H1 (cell line): ENCODE measurements around the gene COMMD2. TPM values are rescaled to one million over a fixed set of nuclear protein-coding genes. Genes with fewer than 3 reads are reported as not detected.

Source experiments
- CTCF ChIA-PET: fragments of 300-600 bp; sonication (Branson Sonifier 250); formaldehyde crosslinking; loops from one replicate; lab custom pipeline; 2021; ENCODE audit not compliant: partially characterized antibody; lab: Charles Lee
- POLR2A ChIA-PET: fragments of 300-600 bp; sonication (Branson Sonifier 250); formaldehyde crosslinking; loops from one replicate; lab custom pipeline; 2021; ENCODE audit warnings: inconsistent platforms; ENCODE audit not compliant: partially characterized antibody; lab: Charles Lee
- DNase-seq, 2 experiments: peaks; one replicate each; pipeline versions ENCODE4 v3.0.0 to v3.0.0-alpha.2; 2010 to 2022; ENCODE audit warnings: low spot score in 2 of 2, low read depth in 1 of 2, mixed read lengths in 1 of 2
- FAIRE-seq: peaks from 2 replicates; lab custom pipeline; 2011; peaks lifted over from hg19 to GRCh38; lab: Jason Lieb, UNC
- H2AFZ ChIP-seq: 2 replicates; pipeline ENCODE4 v1.8.1; 2012; ENCODE audit warnings: low read length, inconsistent platforms
- H2AK5ac ChIP-seq: 2 replicates; pipeline ENCODE4 v1.6.1; 2013; ENCODE audit warnings: low read depth, low read length
- H2BK120ac ChIP-seq: replicated peaks from 2 replicates; pipeline ENCODE3; 2013; ENCODE audit warnings: low read depth, low read length, inconsistent platforms
- H2BK12ac ChIP-seq: 2 replicates; pipeline ENCODE4 v1.6.1; 2013; ENCODE audit warnings: low read depth, low read length
- H2BK15ac ChIP-seq: 2 replicates; pipeline ENCODE4 v1.6.1; 2013; ENCODE audit warnings: low read length
- H2BK20ac ChIP-seq: 2 replicates; pipeline ENCODE4 v1.6.1; 2013; ENCODE audit warnings: low read length
- H2BK5ac ChIP-seq: 2 replicates; pipeline ENCODE4 v1.6.1; 2013; ENCODE audit warnings: low read depth, low read length
- H3K14ac ChIP-seq: 2 replicates; pipeline ENCODE4 v1.6.1; 2013; ENCODE audit warnings: inconsistent platforms; ENCODE audit not compliant: insufficient read length
- H3K18ac ChIP-seq: 2 replicates; pipeline ENCODE4 v1.6.1; 2013; ENCODE audit warnings: low read length; ENCODE audit errors: extremely low read depth
- H3K23ac ChIP-seq: 2 replicates; pipeline ENCODE4 v1.6.1; 2013; ENCODE audit warnings: inconsistent platforms; ENCODE audit not compliant: insufficient read length
- H3K23me2 ChIP-seq: 2 replicates; pipeline ENCODE4 v1.6.1; 2013; ENCODE audit warnings: low read depth, low read length
- H3K27ac ChIP-seq: 2 replicates; pipeline ENCODE4 v1.6.1; 2011; ENCODE audit warnings: low read depth, low read length, inconsistent platforms
- H3K27me3 ChIP-seq, 4 experiments: replicated peaks in 1 of 4; 1 replicate in 1 of 4; 2 replicates in 3 of 4; pipeline versions ENCODE4 v1.6.1 to v1.8.1; 2011 to 2013; ENCODE audit warnings: low read length in 3 of 4, mild to moderate bottlenecking in 3 of 4, inconsistent platforms in 2 of 4, mixed read lengths in 2 of 4, moderate library complexity in 1 of 4; ENCODE audit not compliant: control insufficient read depth in 3 of 4, insufficient read depth in 3 of 4; ENCODE audit errors: extremely low read depth in 1 of 4
- H3K36me3 ChIP-seq, 4 experiments: 2 replicates each; pipeline versions ENCODE4 v1.6.1 to v1.8.1; 2011 to 2013; ENCODE audit warnings: mild to moderate bottlenecking in 4 of 4, low read length in 3 of 4, moderate library complexity in 2 of 4, control low read depth in 1 of 4, inconsistent platforms in 1 of 4; ENCODE audit not compliant: insufficient read depth in 4 of 4, control insufficient read depth in 2 of 4
- H3K4ac ChIP-seq: replicated peaks from 2 replicates; pipeline ENCODE3; 2013; ENCODE audit warnings: low read length, low read depth, mixed read lengths, inconsistent platforms; ENCODE audit not compliant: insufficient read length
- H3K4me1 ChIP-seq, 4 experiments: replicated peaks in 1 of 4; 1 replicate in 1 of 4; 2 replicates in 3 of 4; pipeline versions ENCODE4 v1.6.1 to v1.8.1; 2011 to 2013; ENCODE audit warnings: low read length in 3 of 4, inconsistent platforms in 2 of 4, mixed read lengths in 1 of 4; ENCODE audit not compliant: insufficient read depth in 4 of 4, control insufficient read depth in 3 of 4
- H3K4me2 ChIP-seq, 2 experiments: 2 replicates each; pipeline versions ENCODE4 v1.6.1 to v1.8.1; 2011 to 2013; ENCODE audit warnings: low read depth in 2 of 2, low read length in 2 of 2, control low read depth in 1 of 2, inconsistent platforms in 1 of 2, mild to moderate bottlenecking in 1 of 2; ENCODE audit not compliant: insufficient read depth in 1 of 2
- H3K4me3 ChIP-seq, 4 experiments: fragments of 200-600, 300-600 bp in 1 of 4; sonication (generic), shearing (Covaris generic), sonication (Bioruptor Twin) in 1 of 4; 2 replicates each; pipeline versions ENCODE4 v1.5.1 to v1.8.1; 2011 to 2016; ENCODE audit warnings: low read length in 4 of 4, low read depth in 3 of 4, control low read depth in 2 of 4, inconsistent platforms in 2 of 4, mild to moderate bottlenecking in 2 of 4, mixed read lengths in 1 of 4, moderate library complexity in 1 of 4; ENCODE audit not compliant: insufficient read depth in 2 of 4; ENCODE audit errors: extremely low read depth in 1 of 4
- H3K56ac ChIP-seq: replicated peaks from 2 replicates; pipeline ENCODE3; 2013; ENCODE audit warnings: low read depth, mild to moderate bottlenecking, mixed read lengths, low read length, inconsistent platforms; ENCODE audit not compliant: insufficient read length
- H3K79me1 ChIP-seq: 2 replicates; pipeline ENCODE4 v1.6.1; 2013; ENCODE audit warnings: low read depth, low read length, control low read depth
- H3K79me2 ChIP-seq, 2 experiments: 2 replicates each; pipeline versions ENCODE4 v1.6.1 to v1.8.1; 2012 to 2013; ENCODE audit warnings: low read length in 2 of 2, mild to moderate bottlenecking in 2 of 2, inconsistent platforms in 1 of 2; ENCODE audit not compliant: insufficient read depth in 2 of 2, control insufficient read depth in 1 of 2
- H3K9ac ChIP-seq, 4 experiments: replicated peaks in 1 of 4; 1 replicate in 1 of 4; 2 replicates in 3 of 4; pipeline versions ENCODE4 v1.6.1 to v1.8.1; 2011 to 2013; ENCODE audit warnings: low read depth in 3 of 4, low read length in 3 of 4, control low read depth in 2 of 4, mild to moderate bottlenecking in 2 of 4, moderate library complexity in 2 of 4, inconsistent platforms in 1 of 4; ENCODE audit errors: extremely low read depth in 1 of 4
- H3K9me3 ChIP-seq, 2 experiments: 2 replicates each; pipeline versions ENCODE4 v1.6.1 to v1.8.1; 2012 to 2013; ENCODE audit warnings: mild to moderate bottlenecking in 2 of 2, moderate library complexity in 2 of 2, control low read depth in 1 of 2, inconsistent platforms in 1 of 2, low read depth in 1 of 2, low read length in 1 of 2, mixed read lengths in 1 of 2; ENCODE audit not compliant: insufficient read depth in 2 of 2
- H4K20me1 ChIP-seq, 2 experiments: replicated peaks in 1 of 2; 2 replicates each; pipeline versions ENCODE3 to v1.8.1; 2011 to 2013; ENCODE audit warnings: inconsistent platforms in 2 of 2, low read length in 2 of 2, mild to moderate bottlenecking in 1 of 2; ENCODE audit not compliant: insufficient read depth in 2 of 2, control insufficient read depth in 1 of 2
- H4K5ac ChIP-seq: 2 replicates; pipeline ENCODE4 v1.6.1; 2013; ENCODE audit warnings: low read length, low read depth, mixed read lengths, inconsistent platforms; ENCODE audit not compliant: insufficient read length
- H4K8ac ChIP-seq: 2 replicates; pipeline ENCODE4 v1.8.0; 2013; ENCODE audit warnings: mild to moderate bottlenecking, moderate library complexity, low read length, inconsistent platforms; ENCODE audit not compliant: insufficient read depth; ENCODE audit errors: extremely low read depth
- H4K91ac ChIP-seq: replicated peaks from 2 replicates; pipeline ENCODE3; 2013; ENCODE audit warnings: low read length, mixed read lengths, inconsistent platforms; ENCODE audit not compliant: insufficient read length
- BACH1 ChIP-seq: IDR thresholded peaks from 2 replicates; pipeline ENCODE4 v1.6.1; 2012; ENCODE audit warnings: low read length, improper control_type of control experiment
- CHD1 ChIP-seq: IDR thresholded peaks from 2 replicates; pipeline ENCODE4 v1.6.1; 2012; ENCODE audit warnings: low read depth, low read length, improper control_type of control experiment
- CREB1 ChIP-seq: IDR thresholded peaks from 2 replicates; pipeline ENCODE4 v1.6.1; 2012; ENCODE audit warnings: inconsistent platforms
- EGR1 ChIP-seq: IDR thresholded peaks from 2 replicates; pipeline ENCODE4 v1.6.1; 2011; ENCODE audit warnings: low read depth, low read length, borderline replicate concordance
- GTF2F1 ChIP-seq: IDR thresholded peaks from 2 replicates; pipeline ENCODE4 v1.6.1; 2012; ENCODE audit warnings: low read depth, low read length, improper control_type of control experiment, borderline replicate concordance
- KDM1A ChIP-seq: fragments of 200-600, 300-600 bp; sonication (generic); IDR thresholded peaks from 2 replicates; pipeline ENCODE4 v1.7.1; 2016; ENCODE audit warnings: mild to moderate bottlenecking, low read length, borderline replicate concordance
- KDM5A ChIP-seq: fragments of 200-600 bp; IDR thresholded peaks from 2 replicates; pipeline ENCODE4 v1.7.1; 2012; ENCODE audit warnings: mild to moderate bottlenecking, low read length, inconsistent platforms, mixed read lengths
- POU5F1 ChIP-seq: IDR thresholded peaks from 2 replicates; pipeline ENCODE4 v1.6.1; 2011; ENCODE audit warnings: low read depth, mild to moderate bottlenecking, low read length, moderate library complexity
- RAD21 ChIP-seq, 2 experiments: IDR thresholded peaks in 1 of 2; conservative IDR thresholded peaks in 1 of 2; 2 replicates each; pipeline ENCODE4 v1.6.1; 2011; ENCODE audit warnings: low read depth in 2 of 2, low read length in 2 of 2, improper control_type of control experiment in 1 of 2, inconsistent platforms in 1 of 2, mild to moderate bottlenecking in 1 of 2, moderate library complexity in 1 of 2
- RBBP5 ChIP-seq: IDR thresholded peaks from 2 replicates; pipeline ENCODE4 v1.7.1; 2012; ENCODE audit warnings: low read depth, mild to moderate bottlenecking, inconsistent platforms, low read length, moderate library complexity, borderline replicate concordance
- SP4 ChIP-seq: IDR thresholded peaks from 2 replicates; pipeline ENCODE4 v1.6.1; 2012; ENCODE audit warnings: low read length, inconsistent platforms
- polyA plus RNA-seq, 7 experiments: library from polyadenylated mRNA; depleted of rRNA in 3 of 7; stranded (reverse) in 5 of 7; unstranded in 2 of 7; fragments of >200 nt in 5 of 7; fragments of 200-250 nt in 2 of 7; gene quantifications; 1 replicate in 5 of 7; 2 replicates in 1 of 7; 4 replicates in 1 of 7; pipeline versions ENCODE4 v1.2.1 to v1.2.3, GENCODE V29; 2011 to 2013; ENCODE audit warnings: missing spikeins in 2 of 7, mixed read lengths in 2 of 7
- total RNA-seq: library from RNA; stranded (reverse); fragmentation: NEBNext Ultra II Directional; extraction: Animal tissue kit (Norgen Biotek cat#: 25700); gene quantifications from 2 replicates; pipeline ENCODE4 v1.2.1, GENCODE V29; 2021
- TF ChIP-seq, protein P1 (sequence below): IDR thresholded peaks from 2 replicates; pipeline ENCODE4 v1.6.1; 2012; ENCODE audit warnings: low read length, inconsistent platforms
- TF ChIP-seq, protein P2 (sequence below): IDR thresholded peaks from 2 replicates; pipeline ENCODE4 v1.6.1; 2011; ENCODE audit warnings: low read length, improper control_type of control experiment

COMMD2 gene
- total and polyA plus RNA-seq, 2 of the 8 experiments (the other 6 are each of a cell fraction or from before 2014, with no cell fraction given): 20.2 to 57.2 TPM

DNA sequence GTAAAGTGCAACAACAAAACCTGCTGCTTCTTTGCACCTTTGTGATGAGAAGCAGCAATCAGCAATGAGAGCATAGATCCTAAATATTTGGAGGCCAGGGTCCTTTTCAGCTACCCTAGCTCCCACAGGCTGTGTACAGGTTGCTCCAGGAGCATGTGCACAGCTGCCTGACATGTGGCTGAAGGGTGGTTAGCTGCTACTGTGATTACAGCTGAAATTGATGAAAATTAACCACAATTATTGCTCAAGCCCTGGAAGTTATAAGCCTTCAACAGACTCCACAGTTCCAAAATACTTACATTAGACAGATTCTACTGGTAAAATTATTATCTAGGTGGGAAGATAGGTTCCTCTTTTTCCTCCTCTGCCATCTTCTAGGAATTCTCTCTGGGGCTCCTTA, 28.5 kb downstream of the COMMD2 start:
- no peak overlapping the region for H4K8ac ChIP-seq
- POLR2A ChIA-PET: no interaction called here
- FAIRE-seq: no peak
- TF ChIP-seq, protein P1, sequence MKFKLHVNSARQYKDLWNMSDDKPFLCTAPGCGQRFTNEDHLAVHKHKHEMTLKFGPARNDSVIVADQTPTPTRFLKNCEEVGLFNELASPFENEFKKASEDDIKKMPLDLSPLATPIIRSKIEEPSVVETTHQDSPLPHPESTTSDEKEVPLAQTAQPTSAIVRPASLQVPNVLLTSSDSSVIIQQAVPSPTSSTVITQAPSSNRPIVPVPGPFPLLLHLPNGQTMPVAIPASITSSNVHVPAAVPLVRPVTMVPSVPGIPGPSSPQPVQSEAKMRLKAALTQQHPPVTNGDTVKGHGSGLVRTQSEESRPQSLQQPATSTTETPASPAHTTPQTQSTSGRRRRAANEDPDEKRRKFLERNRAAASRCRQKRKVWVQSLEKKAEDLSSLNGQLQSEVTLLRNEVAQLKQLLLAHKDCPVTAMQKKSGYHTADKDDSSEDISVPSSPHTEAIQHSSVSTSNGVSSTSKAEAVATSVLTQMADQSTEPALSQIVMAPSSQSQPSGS: no peak
- no peak for TF ChIP-seq RAD21 (IDR thresholded peaks at IDR 0.05 in 1 of 2, conservative IDR thresholded peaks at IDR 0.05 in 1 of 2; ENCODE audit: low read depth in 2 of 2, low read length in 2 of 2)
- TF ChIP-seq, protein P2, sequence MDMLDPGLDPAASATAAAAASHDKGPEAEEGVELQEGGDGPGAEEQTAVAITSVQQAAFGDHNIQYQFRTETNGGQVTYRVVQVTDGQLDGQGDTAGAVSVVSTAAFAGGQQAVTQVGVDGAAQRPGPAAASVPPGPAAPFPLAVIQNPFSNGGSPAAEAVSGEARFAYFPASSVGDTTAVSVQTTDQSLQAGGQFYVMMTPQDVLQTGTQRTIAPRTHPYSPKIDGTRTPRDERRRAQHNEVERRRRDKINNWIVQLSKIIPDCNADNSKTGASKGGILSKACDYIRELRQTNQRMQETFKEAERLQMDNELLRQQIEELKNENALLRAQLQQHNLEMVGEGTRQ: no peak
- no peak for TF ChIP-seq BACH1
- no peak for TF ChIP-seq RBBP5
- no peak for TF ChIP-seq KDM5A
- no peak for TF ChIP-seq SP4
- TF ChIP-seq CHD1: no peak
- TF ChIP-seq KDM1A: no peak
- no peak for TF ChIP-seq EGR1
- TF ChIP-seq CREB1: no peak
- TF ChIP-seq GTF2F1: no peak
- no peak for TF ChIP-seq POU5F1

More for the DNA sequence above, 28.5 kb downstream of the COMMD2 start:
- H3K23me2 ChIP-seq: no peaks in the 10 kb centered on the region
- no peaks in the 10 kb centered on the region for H3K79me2 ChIP-seq
- H3K79me1 ChIP-seq: no peaks in the 10 kb centered on the region
- no peaks in the 10 kb centered on the region; a peak in 1 of 8 replicates for H3K36me3 ChIP-seq
- no peak overlapping the region for H3K4ac ChIP-seq
- H2BK120ac ChIP-seq: no peak overlapping the region
- no peak overlapping the region for H3K27ac ChIP-seq
- H3K56ac ChIP-seq: no peak overlapping the region
- H4K5ac ChIP-seq: no peak overlapping the region
- no peak overlapping the region for H2AFZ ChIP-seq
- no peaks in the 10 kb centered on the region for H4K20me1 ChIP-seq
- H3K4me3 ChIP-seq: no peak overlapping the region
- H3K4me1 ChIP-seq: no peaks in the 10 kb centered on the region
- no peak overlapping the region for H2BK20ac ChIP-seq
- no peak overlapping the region for H3K23ac ChIP-seq
- H3K27me3 ChIP-seq: no peaks in the 10 kb centered on the region
- H2AK5ac ChIP-seq: no peak overlapping the region
- no peak overlapping the region for H3K9ac ChIP-seq
- CTCF ChIA-PET: interaction anchor here (0.6 kb wide), 1 partner anchor 214 kb away, joined by 3 read pairs; no protein-coding TSS in a partner anchor
- H3K9me3 ChIP-seq: peaks cover 0 to 15% of the 10 kb centered on the region in 2 experiments; a peak in 2 of 4 replicates
- no peak overlapping the region for H3K4me2 ChIP-seq
- no peak overlapping the region for H2BK5ac ChIP-seq
- H2BK12ac ChIP-seq: no peak overlapping the region
- no peak overlapping the region for H3K18ac ChIP-seq
- no peak for DNase-seq
- no peak overlapping the region for H3K14ac ChIP-seq
- H2BK15ac ChIP-seq: no peak overlapping the region
- no peak overlapping the region for H4K91ac ChIP-seq
